PC-9 (cell line): ENCODE measurements around the gene ZNF444.

Source experiments
- CTCF ChIP-seq: fragments of 200-600 bp; sonication (generic); conservative IDR thresholded peaks from 2 replicates; pipeline ENCODE4 v1.6.1; 2017; ENCODE audit warnings: mixed run types, antibody characterized with exemption, mild to moderate bottlenecking, moderate library complexity
- EZH2 ChIP-seq: fragments of 200-600 bp; sonication (generic); IDR thresholded peaks from 2 replicates; pipeline ENCODE4 v1.8.0; 2017; ENCODE audit warnings: antibody characterized with exemption, low read depth

DNA sequence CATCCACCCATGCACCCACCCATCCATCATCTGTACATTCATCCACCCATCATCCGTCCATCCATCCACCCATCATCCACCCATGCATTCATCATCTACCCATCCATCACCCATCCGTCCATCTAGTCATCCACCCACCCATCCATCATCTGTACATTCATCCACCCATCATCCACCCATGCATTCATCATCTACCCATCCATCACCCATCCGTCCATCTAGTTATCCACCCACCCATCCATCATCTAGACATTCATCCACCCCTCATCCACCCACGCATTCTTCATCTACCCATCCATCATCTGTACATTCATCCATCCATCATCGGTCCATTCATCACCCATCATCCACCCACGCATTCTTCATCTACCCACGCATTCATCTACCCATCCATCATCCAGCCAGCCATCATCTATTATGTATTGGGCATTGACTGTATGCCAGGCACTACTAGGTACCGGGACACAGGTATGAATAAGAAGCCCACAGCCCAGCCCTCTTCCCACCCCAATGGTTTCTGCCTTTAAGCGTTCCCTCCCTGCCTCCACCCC, 18.0 kb downstream of the ZNF444 start:
- TF ChIP-seq CTCF = no peak
- no peak for TF ChIP-seq EZH2
